Right hindlimb (tissue), 1 donor: ENCODE measurements around the gene GMDS.
"Not testable (repeated sequence)": the region's sequence is repeated elsewhere in the genome, so short reads cannot be mapped to it uniquely, and the experiment has no call there.

Source experiments
- DNase-seq: peaks from one replicate; pipeline ENCODE4 v3.0.0-alpha.2; 2018

GMDS gene

GRCh38 chr6:1850121-1850839 lies 395.1 kb downstream of the GMDS start:
- no peak for DNase-seq

GRCh38 chr6:1849691-1850090 lies 395.7 kb downstream of the GMDS start:
- DNase-seq = no peak

- DNase-seq = no peak
These were observed 396.7 kb downstream of the GMDS start for GRCh38 chr6:1848752-1849151.

- DNase-seq = no peak
These were observed 398.8 kb downstream of the GMDS start for GRCh38 chr6:1846611-1847010.

- not testable (repeated sequence) for DNase-seq
These were observed 399.9 kb downstream of the GMDS start for GRCh38 chr6:1845543-1845942.

GRCh38 chr6:1842334-1842733 lies 403.1 kb downstream of the GMDS start:
- no peak for DNase-seq

- no peak for DNase-seq
These were observed 404.3 kb downstream of the GMDS start for GRCh38 chr6:1841136-1841535.

GRCh38 chr6:1840491-1841121 lies 404.8 kb downstream of the GMDS start:
- no peak for DNase-seq

- DNase-seq = no peak
These were observed 406.0 kb downstream of the GMDS start for GRCh38 chr6:1839361-1839760.

- DNase-seq = no peak
These were observed 406.7 kb downstream of the GMDS start for GRCh38 chr6:1838604-1839213.

- no peak for DNase-seq
These were observed 407.6 kb downstream of the GMDS start for GRCh38 chr6:1837826-1838225.

GRCh38 chr6:1836690-1837089 lies 408.7 kb downstream of the GMDS start:
- DNase-seq = no peak

GRCh38 chr6:1834646-1835516 lies 410.5 kb downstream of the GMDS start:
- no peak for DNase-seq

GRCh38 chr6:1834207-1834606 lies 411.2 kb downstream of the GMDS start:
- no peak for DNase-seq

- DNase-seq = peak; percentile 78
These were observed 412.3 kb downstream of the GMDS start for GRCh38 chr6:1832844-1833787.

- no peak for DNase-seq
These were observed 413.0 kb downstream of the GMDS start for GRCh38 chr6:1832358-1832757.

GRCh38 chr6:1827984-1828793 lies 417.2 kb downstream of the GMDS start:
- no peak for DNase-seq

GRCh38 chr6:1825926-1826325 lies 419.5 kb downstream of the GMDS start:
- no peak for DNase-seq

- no peak for DNase-seq
These were observed 420.1 kb downstream of the GMDS start for GRCh38 chr6:1825277-1825676.

GRCh38 chr6:1821513-1822183 lies 423.8 kb downstream of the GMDS start:
- DNase-seq = peak; percentile 74

GRCh38 chr6:1821164-1821512 lies 424.3 kb downstream of the GMDS start:
- no peak for DNase-seq
